HG02938 (cell line): ENCODE results near the gene ZNF658.
"Not testable (repeated sequence)": the region's sequence is repeated elsewhere in the genome, so short reads cannot be mapped to it uniquely, and the experiment has no call there.

ENCODE experiments used
- ATAC-seq: cut with Tn5 transposase; IDR thresholded peaks from one replicate; pipeline ENCODE4 v1.9.1; 2021; ENCODE audit warnings: mild to moderate bottlenecking, moderate library complexity; ENCODE audit not compliant: unreplicated experiment

The ZNF658 gene

GRCh38 chr9:66900490-66901131 is at the start of gene ZNF658:
Gene ZNF658, plus strand, starts transcription at chr9:66900725. Its CDS starts 2,837 bp downstream, at chr9:66903562.
- peak; percentile 86 for ATAC-seq

GRCh38 chr9:66861732-66862131 is 38.8 kb upstream of the ZNF658 start:
- ATAC-seq, result not testable (repeated sequence)

DNA sequence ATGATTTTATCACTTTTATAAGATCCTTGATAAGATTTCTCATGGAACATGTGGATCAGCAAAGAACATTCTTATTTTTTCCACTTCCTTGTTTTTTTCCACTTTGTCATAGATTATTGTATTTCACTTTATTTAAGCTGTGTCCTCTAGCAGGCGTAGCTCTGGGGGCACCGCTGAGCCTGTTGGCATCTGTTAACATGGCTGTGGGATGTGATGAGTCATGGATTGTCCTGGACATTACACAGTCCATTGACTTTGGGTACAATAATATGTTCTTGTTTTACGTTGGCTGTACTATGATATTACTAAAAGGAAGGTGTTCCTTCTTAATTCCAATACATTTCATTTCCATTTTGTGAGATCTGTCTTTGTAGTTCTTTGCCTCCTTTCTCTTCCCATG is 31.9 kb upstream of the ZNF658 start:
- ATAC-seq, result not testable (repeated sequence)

- ATAC-seq, result peak; percentile 58
These were observed 19.9 kb upstream of the ZNF658 start for GRCh38 chr9:66880605-66881004.

GRCh38 chr9:66881847-66882246 is 18.7 kb upstream of the ZNF658 start:
- not testable (repeated sequence) for ATAC-seq

DNA sequence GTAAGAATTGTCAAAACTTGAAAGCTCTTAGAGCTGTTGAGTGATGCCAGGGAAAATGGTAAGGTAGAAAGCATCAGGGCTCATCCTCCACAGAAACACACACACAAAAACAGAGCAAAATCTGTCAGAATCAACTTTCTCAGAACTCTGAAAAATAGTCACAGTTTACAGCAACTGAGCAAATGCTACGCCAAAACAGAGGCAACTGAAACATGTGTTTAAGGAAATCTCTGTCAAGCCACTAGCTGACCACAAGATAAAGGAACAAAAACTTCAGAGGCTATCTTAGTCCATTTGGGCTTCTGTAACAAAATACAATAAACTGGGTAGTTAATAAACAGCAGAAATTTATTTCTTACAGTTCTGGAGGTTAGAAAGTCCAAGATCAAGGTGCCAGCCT is 10.2 kb upstream of the ZNF658 start:
- ATAC-seq, result peak; percentile 96

GRCh38 chr9:66901141-66901540 is 616 bp downstream of the ZNF658 start:
- ATAC-seq, result peak; percentile 35

- not testable (repeated sequence) for ATAC-seq
These were observed 9.0 kb downstream of the ZNF658 start for GRCh38 chr9:66909560-66909959.

DNA sequence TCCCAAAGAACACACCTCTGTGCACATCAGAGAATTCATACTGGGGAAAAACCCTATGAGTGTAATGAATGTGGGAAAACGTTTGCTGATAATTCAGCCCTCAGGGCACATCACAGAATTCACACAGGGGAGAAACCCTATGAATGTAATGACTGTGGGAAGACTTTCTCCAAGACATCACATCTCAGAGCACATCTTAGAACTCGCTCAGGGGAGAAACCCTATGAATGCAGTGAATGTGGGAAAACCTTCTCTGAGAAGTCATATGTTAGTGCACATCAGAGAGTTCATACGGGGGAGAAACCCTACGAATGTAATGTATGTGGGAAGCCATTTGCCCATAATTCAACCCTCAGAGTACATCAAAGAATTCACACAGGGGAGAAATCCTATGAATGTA is 19.5 kb downstream of the ZNF658 start:
- not testable (repeated sequence) for ATAC-seq

- not testable (repeated sequence) for ATAC-seq
These were observed 35.8 kb downstream of the ZNF658 start for GRCh38 chr9:66936194-66936870.

DNA sequence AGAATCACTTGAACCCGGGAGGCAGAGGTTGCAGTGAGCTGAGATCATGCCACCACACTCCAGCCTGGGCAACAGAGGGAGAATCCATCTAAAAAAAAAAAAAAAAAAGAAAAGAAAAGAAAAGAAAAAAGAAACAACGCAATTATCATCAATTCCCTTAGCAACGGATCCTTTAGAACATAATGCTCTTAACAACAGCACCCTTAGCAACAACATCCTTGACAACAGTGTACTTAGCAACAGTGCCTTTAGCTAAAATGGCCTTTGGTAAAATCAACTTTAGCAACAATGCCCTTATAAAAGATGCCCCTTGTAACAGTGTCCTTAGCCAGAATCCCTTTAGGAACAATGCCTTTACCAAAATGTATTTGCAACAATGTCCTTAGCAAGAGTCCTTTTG is 37.1 kb downstream of the ZNF658 start:
- not testable (repeated sequence) for ATAC-seq

- ATAC-seq, result not testable (repeated sequence)
These were observed 37.8 kb downstream of the ZNF658 start for GRCh38 chr9:66938322-66938721.

DNA sequence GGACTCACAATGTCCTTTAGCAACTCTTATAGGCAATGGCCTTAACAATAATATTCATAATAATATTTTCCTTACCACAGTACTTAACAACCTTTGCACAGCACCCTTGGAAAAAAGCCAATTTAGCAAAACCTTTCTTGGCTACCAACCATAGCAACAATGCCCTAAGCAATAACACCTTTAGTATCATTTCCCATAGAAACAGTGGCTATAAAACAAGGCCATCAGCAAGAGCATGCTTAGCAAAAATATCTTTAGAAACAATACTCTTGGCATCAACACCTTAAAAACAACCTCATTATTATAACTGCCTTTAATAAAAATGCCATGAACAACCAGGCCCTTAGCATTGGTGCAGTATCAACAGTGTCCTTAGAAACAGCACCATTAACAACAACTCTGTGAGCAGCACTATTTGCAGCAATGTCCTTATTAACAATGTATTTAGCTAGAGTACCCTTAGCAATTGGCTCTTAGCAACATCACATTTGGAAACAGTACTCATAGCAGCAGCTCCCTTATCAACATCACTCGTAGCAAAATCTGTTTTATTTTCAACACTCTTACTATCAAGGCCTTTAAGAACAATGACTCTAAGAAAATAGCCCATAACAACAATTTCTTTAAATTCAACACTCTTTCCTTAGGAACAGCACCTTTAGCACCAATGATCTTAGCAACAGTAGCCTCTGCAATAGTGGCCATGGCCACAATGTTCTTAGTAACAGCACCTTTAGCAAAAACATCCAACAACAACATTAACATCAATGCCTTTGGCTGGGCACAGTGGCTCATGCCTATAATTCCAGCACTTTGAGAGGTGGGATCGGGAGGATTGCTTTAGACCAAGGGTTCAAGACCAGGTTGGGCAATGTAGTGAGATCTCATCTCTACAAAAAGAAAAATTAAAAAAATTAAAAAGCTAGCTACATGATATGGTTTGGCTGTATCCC is 39.6 kb downstream of the ZNF658 start:
- not testable (repeated sequence) for ATAC-seq

GRCh38 chr9:66942400-66943155 is 42.1 kb downstream of the ZNF658 start:
- ATAC-seq, result not testable (repeated sequence)

DNA sequence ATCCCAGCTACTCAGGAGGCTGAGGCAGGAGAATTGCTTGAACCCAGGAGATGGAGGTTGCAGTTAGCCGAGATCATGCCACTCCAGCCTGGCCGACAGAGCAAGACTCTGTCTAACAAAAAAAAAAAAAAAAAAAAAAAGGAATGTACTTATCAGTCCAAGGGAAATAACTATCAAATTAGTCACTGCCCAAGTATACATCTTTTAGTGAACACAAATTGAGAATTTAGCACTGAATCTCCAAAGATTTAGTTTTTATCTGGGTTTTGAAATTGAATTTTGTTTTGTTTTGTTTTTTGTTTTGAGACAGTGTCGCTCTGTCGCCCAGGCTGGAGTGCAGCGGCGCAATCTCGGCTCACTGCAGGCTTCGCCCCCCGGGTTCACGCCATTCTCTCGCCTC is 52.1 kb downstream of the ZNF658 start:
- ATAC-seq, result not testable (repeated sequence)
